ENCODE data around the gene ZSWIM6.

The ZSWIM6 gene

GRCh38 chr5:61491861-61492260 lies 159.8 kb downstream of the ZSWIM6 start:
- H3K27me3 ChIP-seq (replicated peaks; ENCODE audit: control insufficient read depth, insufficient read depth, low read length), result no peaks in the 10 kb centered on the region
- no peak for TF ChIP-seq CTCF (IDR thresholded peaks at IDR 0.05; ENCODE audit: insufficient read depth, low read length, poor library complexity, severe bottlenecking)
- no peak for DNase-seq (ENCODE audit: extremely low read depth, insufficient read length)
- H3K36me3 ChIP-seq (ENCODE audit: control insufficient read depth, insufficient read depth, low read length), result no peaks in the 10 kb centered on the region
- H3K4me3 ChIP-seq (replicated peaks; ENCODE audit: low read depth, low read length), result no peak overlapping the region

DNA sequence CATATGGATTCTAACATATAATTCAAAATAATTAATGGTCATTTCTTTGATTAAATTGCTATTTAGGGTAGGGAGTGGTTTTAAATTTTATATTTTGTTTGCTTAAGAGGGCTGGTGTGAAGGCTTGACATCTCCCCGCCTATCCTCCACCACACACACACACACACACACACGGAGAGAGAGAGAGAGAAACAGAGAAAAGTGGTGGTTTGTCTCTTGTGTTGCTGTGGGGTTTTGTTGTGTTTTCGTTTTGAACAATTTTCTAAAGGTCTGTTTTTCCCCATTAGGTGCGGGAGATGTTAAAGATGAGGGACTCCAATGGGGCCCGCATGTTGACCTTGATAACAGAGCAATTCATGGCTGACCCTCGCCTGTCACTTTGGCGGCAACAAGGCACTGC lies 161.9 kb downstream of the ZSWIM6 start:
- peak; percentile 2 for DNase-seq (ENCODE audit: extremely low read depth, insufficient read length)
- Histone ChIP-seq H3K4me3 (replicated peaks; ENCODE audit: low read depth, low read length) (no peak overlapping the region), H3K36me3 (ENCODE audit: control insufficient read depth, insufficient read depth, low read length) (no peaks in the 10 kb centered on the region), H3K27me3 (replicated peaks; ENCODE audit: control insufficient read depth, insufficient read depth, low read length) (no peaks in the 10 kb centered on the region)
- no peak for TF ChIP-seq CTCF (IDR thresholded peaks at IDR 0.05; ENCODE audit: insufficient read depth, low read length, poor library complexity, severe bottlenecking)

- no peaks in the 10 kb centered on the region for H3K27me3 ChIP-seq (replicated peaks; ENCODE audit: control insufficient read depth, insufficient read depth, low read length)
- DNase-seq (ENCODE audit: extremely low read depth, insufficient read length), result no peak
- H3K4me3 ChIP-seq (replicated peaks; ENCODE audit: low read depth, low read length), result no peak overlapping the region
- TF ChIP-seq CTCF (IDR thresholded peaks at IDR 0.05; ENCODE audit: insufficient read depth, low read length, poor library complexity, severe bottlenecking), result no peak
- H3K36me3 ChIP-seq (ENCODE audit: control insufficient read depth, insufficient read depth, low read length), result no peaks in the 10 kb centered on the region
Observed at GRCh38 chr5:61496446-61496845, 164.4 kb downstream of the ZSWIM6 start.

- Histone ChIP-seq H3K27me3 (replicated peaks; ENCODE audit: control insufficient read depth, insufficient read depth, low read length) (no peaks in the 10 kb centered on the region), H3K36me3 (ENCODE audit: control insufficient read depth, insufficient read depth, low read length) (no peaks in the 10 kb centered on the region), H3K4me3 (replicated peaks; ENCODE audit: low read depth, low read length) (no peak overlapping the region)
- no peak for DNase-seq (ENCODE audit: extremely low read depth, insufficient read length)
- no peak for TF ChIP-seq CTCF (IDR thresholded peaks at IDR 0.05; ENCODE audit: insufficient read depth, low read length, poor library complexity, severe bottlenecking)
Observed at GRCh38 chr5:61496860-61497259, 164.8 kb downstream of the ZSWIM6 start.

DNA sequence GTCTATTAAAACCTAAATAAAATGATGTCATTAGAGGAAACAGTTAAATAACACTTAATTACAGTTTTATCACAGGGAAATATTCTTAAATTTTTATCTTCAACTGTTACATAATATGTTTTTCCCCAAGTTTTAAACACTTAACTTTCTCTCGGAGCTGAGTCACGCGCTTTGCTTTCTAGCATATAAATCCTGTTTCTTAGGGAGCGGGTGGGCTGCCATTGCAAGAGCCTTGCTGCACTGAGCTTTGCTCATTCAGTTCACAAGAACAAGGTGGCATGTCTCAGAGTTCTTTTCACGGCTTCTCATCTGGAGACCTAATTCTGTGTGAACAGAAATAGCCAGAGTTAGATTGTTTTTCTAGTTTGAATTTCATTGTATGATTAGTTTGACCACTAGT lies 166.1 kb downstream of the ZSWIM6 start:
- no peaks in the 10 kb centered on the region for H3K36me3 ChIP-seq (ENCODE audit: control insufficient read depth, insufficient read depth, low read length)
- TF ChIP-seq CTCF (IDR thresholded peaks at IDR 0.05; ENCODE audit: insufficient read depth, low read length, poor library complexity, severe bottlenecking), result no peak
- DNase-seq (ENCODE audit: extremely low read depth, insufficient read length), result no peak

GRCh38 chr5:61501971-61502370 lies 169.9 kb downstream of the ZSWIM6 start:
- no peaks in the 10 kb centered on the region for H3K27me3 ChIP-seq (replicated peaks; ENCODE audit: control insufficient read depth, insufficient read depth, low read length)
- no peak for DNase-seq (ENCODE audit: extremely low read depth, insufficient read length)
- H3K36me3 ChIP-seq (ENCODE audit: control insufficient read depth, insufficient read depth, low read length), result no peaks in the 10 kb centered on the region
- TF ChIP-seq CTCF (IDR thresholded peaks at IDR 0.05; ENCODE audit: insufficient read depth, low read length, poor library complexity, severe bottlenecking), result no peak
- H3K4me3 ChIP-seq (replicated peaks; ENCODE audit: low read depth, low read length), result no peak overlapping the region

More for the DNA sequence above, 166.1 kb downstream of the ZSWIM6 start:
- Histone ChIP-seq H3K4me3 (replicated peaks; ENCODE audit: low read depth, low read length) (no peak overlapping the region), H3K27me3 (replicated peaks; ENCODE audit: control insufficient read depth, insufficient read depth, low read length) (no peaks in the 10 kb centered on the region)
